CD14-positive monocyte (primary cell): ENCODE measurements around the gene UPK1B. TPM values are rescaled to one million over a fixed set of nuclear protein-coding genes. Genes with fewer than 3 reads are reported as not detected.

Experiments
- DNase-seq, 3 donors: peaks; one replicate each; pipeline ENCODE4 v3.0.0-alpha.2; 2011 to 2022
- H2AFZ ChIP-seq: 2 replicates; pipeline ENCODE4 v1.6.0; 2012; ENCODE audit warnings: mild to moderate bottlenecking, low read depth, low read length, inconsistent platforms; ENCODE audit not compliant: insufficient read depth, poor library complexity, severe bottlenecking
- H3K27ac ChIP-seq, 2 donors: 1 replicate in 1 of 2; 2 replicates in 1 of 2; pipeline ENCODE4 v1.5.1; 2012 to 2013; ENCODE audit warnings: low read length in 2 of 2, control low read depth in 1 of 2, inconsistent platforms in 1 of 2, low read depth in 1 of 2, mild to moderate bottlenecking in 1 of 2
- H3K27me3 ChIP-seq, 2 donors: one replicate each; pipeline versions ENCODE4 v1.6.0 to v1.6.1; 2011 to 2013; ENCODE audit warnings: low read length in 2 of 2; ENCODE audit not compliant: control insufficient read depth in 2 of 2, insufficient read depth in 2 of 2
- H3K36me3 ChIP-seq, 2 donors: replicated peaks in 1 of 2; 1 replicate in 1 of 2; 2 replicates in 1 of 2; pipeline versions ENCODE4 v1.5.1 to v1.6.1; 2012 to 2013; ENCODE audit warnings: low read length in 2 of 2, control low read depth in 1 of 2, inconsistent platforms in 1 of 2, mild to moderate bottlenecking in 1 of 2; ENCODE audit not compliant: insufficient read depth in 2 of 2, control insufficient read depth in 1 of 2
- H3K4me1 ChIP-seq, 2 donors: 1 replicate in 1 of 2; 2 replicates in 1 of 2; pipeline versions ENCODE4 v1.5.1 to v1.6.1; 2012 to 2013; ENCODE audit warnings: low read length in 2 of 2, control low read depth in 1 of 2, inconsistent platforms in 1 of 2, mild to moderate bottlenecking in 1 of 2, moderate library complexity in 1 of 2; ENCODE audit not compliant: insufficient read depth in 2 of 2, control insufficient read depth in 1 of 2
- H3K4me2 ChIP-seq: replicated peaks from 2 replicates; pipeline ENCODE3; 2012; ENCODE audit warnings: low read length, moderate library complexity, mild to moderate bottlenecking; ENCODE audit not compliant: poor library complexity, severe bottlenecking; ENCODE audit errors: extremely low read depth
- H3K4me3 ChIP-seq, 3 experiments: fragments of 200-600 bp in 1 of 3; sonication (generic) in 1 of 3; replicated peaks in 1 of 3; 1 replicate in 2 of 3; 2 replicates in 1 of 3; pipeline ENCODE4 v1.5.1; 2011 to 2013; ENCODE audit warnings: low read length in 3 of 3, mild to moderate bottlenecking in 3 of 3, control low read depth in 2 of 3, low read depth in 2 of 3, inconsistent platforms in 1 of 3, moderate library complexity in 1 of 3
- H3K79me2 ChIP-seq: 2 replicates; pipeline ENCODE4 v1.6.0; 2012; ENCODE audit warnings: mild to moderate bottlenecking, control low read depth, inconsistent platforms, low read length, moderate library complexity; ENCODE audit not compliant: insufficient read depth
- H3K9ac ChIP-seq: 2 replicates; pipeline ENCODE4 v1.6.0; 2017; ENCODE audit warnings: low read length, mild to moderate bottlenecking; ENCODE audit not compliant: insufficient read depth, poor library complexity, severe bottlenecking
- H3K9me3 ChIP-seq, 2 donors: replicated peaks in 1 of 2; 1 replicate in 1 of 2; 2 replicates in 1 of 2; pipeline versions ENCODE4 v1.5.1 to v1.6.1; 2012 to 2013; ENCODE audit warnings: low read length in 2 of 2, control low read depth in 1 of 2; ENCODE audit not compliant: control insufficient read depth in 1 of 2, insufficient read depth in 1 of 2
- H4K20me1 ChIP-seq: 2 replicates; pipeline ENCODE4 v1.6.0; 2012; ENCODE audit warnings: mild to moderate bottlenecking, low read length, control low read depth, moderate library complexity; ENCODE audit not compliant: insufficient read depth
- H3K27ac Mint-ChIP-seq, 7 donors: one replicate each; pipeline ENCODE4 v1.8.0; 2020; ENCODE audit warnings: mild to moderate bottlenecking in 7 of 7, mixed read lengths in 7 of 7, moderate library complexity in 6 of 7, inconsistent platforms in 2 of 7
- H3K27me3 Mint-ChIP-seq, 3 donors: one replicate each; pipeline ENCODE4 v1.8.0; 2021 to 2022; ENCODE audit warnings: low read depth in 3 of 3, mild to moderate bottlenecking in 3 of 3, mixed read lengths in 3 of 3, moderate library complexity in 3 of 3, inconsistent platforms in 1 of 3
- H3K36me3 Mint-ChIP-seq, 2 donors: one replicate each; pipeline ENCODE4 v1.8.0; 2020; ENCODE audit warnings: mixed read lengths in 2 of 2, inconsistent platforms in 1 of 2, mild to moderate bottlenecking in 1 of 2
- H3K4me1 Mint-ChIP-seq: one replicate; pipeline ENCODE4 v1.8.0; 2020; ENCODE audit warnings: mild to moderate bottlenecking, mixed read lengths
- H3K4me3 Mint-ChIP-seq, 2 donors: one replicate each; pipeline ENCODE4 v1.8.0; 2020; ENCODE audit warnings: mild to moderate bottlenecking in 2 of 2, mixed read lengths in 2 of 2, moderate library complexity in 1 of 2
- H3K9me3 Mint-ChIP-seq, 7 donors: one replicate each; pipeline ENCODE4 v1.8.0; 2020 to 2022; ENCODE audit warnings: mixed read lengths in 7 of 7, mild to moderate bottlenecking in 6 of 7, moderate library complexity in 6 of 7, inconsistent platforms in 2 of 7
- CTCF ChIP-seq: fragments of 200-600 bp; IDR thresholded peaks from one replicate; pipeline ENCODE4 v1.8.0; 2022; ENCODE audit warnings: antibody characterized with exemption, mild to moderate bottlenecking
- WGBS: methylation state at CpG from one replicate; pipeline ENCODE4 v1.1.5; 2013; ENCODE audit warnings: missing lambda C conversion rate; ENCODE audit not compliant: insufficient coverage; 5-methylcytosine and 5-hydroxymethylcytosine counted together
- intact Hi-C, 2 donors: fragments of 100-400 bp; cut with micrococcal nuclease; formaldehyde crosslinking; loops; one replicate each; pipeline versions ENCODE4 v1.15.0 to v1.15.1; 2023
- polyA plus RNA-seq, 3 donors: library from polyadenylated mRNA; depleted of rRNA in 1 of 3; unstranded in 2 of 3; stranded (reverse) in 1 of 3; fragments of 300-500 nt in 2 of 3; fragments of >200 nt in 1 of 3; fragmentation: Illumina TruSeq in 2 of 3; gene quantifications; 1 replicate in 2 of 3; 2 replicates in 1 of 3; pipeline ENCODE4 v1.2.3, GENCODE V29; 2012 to 2021

The UPK1B gene
- polyA plus RNA-seq, 3 donors = not detected

GRCh38 chr3:119140466-119140865, 32.9 kb upstream of the UPK1B start:
- peaks cover 0 to 5% (median 2%) of the 10 kb centered on the region in 7 donors for H3K9me3 Mint-ChIP-seq
- Histone ChIP-seq H3K27me3 (no peaks in the 10 kb centered on the region), H3K4me3 (no peak overlapping the region), H3K27ac (no peak overlapping the region), H3K79me2 (no peaks in the 10 kb centered on the region), H3K4me1 (no peaks in the 10 kb centered on the region), H3K9me3 (no peaks in the 10 kb centered on the region), H4K20me1 (no peaks in the 10 kb centered on the region), H2AFZ (no peak overlapping the region), H3K4me2 (no peak overlapping the region), H3K36me3 (no peaks in the 10 kb centered on the region), H3K9ac (no peak overlapping the region)
- no peaks in the 10 kb centered on the region for H3K36me3 Mint-ChIP-seq
- 100% methylated on average over 4 of the region's 5 CpGs for WGBS
- intact Hi-C loops = no loop called here
- H3K4me3 Mint-ChIP-seq = no peak overlapping the region
- no peak overlapping the region for H3K27ac Mint-ChIP-seq
- H3K4me1 Mint-ChIP-seq = no peaks in the 10 kb centered on the region
- peaks cover 2 to 3% (median 2%) of the 10 kb centered on the region in 3 donors for H3K27me3 Mint-ChIP-seq
- no peak for DNase-seq
- TF ChIP-seq CTCF = no peak

- H4K20me1 ChIP-seq = no peaks in the 10 kb centered on the region
- no peaks in the 10 kb centered on the region for H3K79me2 ChIP-seq
- no peak overlapping the region for H3K9ac ChIP-seq
- H3K4me1 ChIP-seq = no peaks in the 10 kb centered on the region
- H3K4me3 ChIP-seq = no peak overlapping the region
- H3K4me1 Mint-ChIP-seq = no peaks in the 10 kb centered on the region
- no peak overlapping the region for H3K4me3 Mint-ChIP-seq
- H3K36me3 ChIP-seq = no peaks in the 10 kb centered on the region
- H2AFZ ChIP-seq = no peak overlapping the region
- no peak overlapping the region for H3K4me2 ChIP-seq
- H3K27ac ChIP-seq = no peak overlapping the region
- H3K27me3 Mint-ChIP-seq = peaks cover 0 to 2% (median 0%) of the 10 kb centered on the region in 3 donors
- no peaks in the 10 kb centered on the region for H3K27me3 ChIP-seq
- H3K27ac Mint-ChIP-seq = no peak overlapping the region
- no peak for DNase-seq
- H3K36me3 Mint-ChIP-seq = no peaks in the 10 kb centered on the region
- H3K9me3 Mint-ChIP-seq = peaks cover 0 to 1% (median 0%) of the 10 kb centered on the region in 7 donors
- intact Hi-C loops = no loop called here
- no peak for TF ChIP-seq CTCF
- H3K9me3 ChIP-seq = no peaks in the 10 kb centered on the region
Observed at GRCh38 chr3:119145128-119145499, 28.3 kb upstream of the UPK1B start.
